GM12878 (cell line): ENCODE results near the gene OR11H7. TPM values are rescaled to one million over a fixed set of nuclear protein-coding genes. Genes with fewer than 3 reads are reported as not detected.

Experiments used
- ATAC-seq: fragments of 200-7000 bp; cut with Tn5 transposase; 3 replicates; pipeline ENCODE4 v1.9.1; 2020; ENCODE audit warnings: mild to moderate bottlenecking, moderate library complexity
- BruUV-seq: library from RNA; stranded (reverse); fragments of 400-500 nt; replicated peaks from 2 replicates; lab custom pipeline; 2021; lab: Mats Ljungman, UMichigan
- CTCF ChIA-PET: fragments of 300-600 bp; sonication (Branson Sonifier 250); formaldehyde crosslinking; extraction: SDS; loops from one replicate; lab custom pipeline; 2021; ENCODE audit warnings: inconsistent platforms; lab: Yijun Ruan, JAX
- POLR2A ChIA-PET: fragments of 350-600 bp; formaldehyde crosslinking; extraction: SDS; loops from one replicate; lab custom pipeline; 2021; ENCODE audit warnings: inconsistent platforms; lab: Charles Lee
- RAD21 ChIA-PET: fragments of 300-600 bp; sonication (Branson Sonifier 250); formaldehyde crosslinking; loops from one replicate; lab custom pipeline; 2023; ENCODE audit warnings: antibody characterized with exemption; ENCODE audit not compliant: unreplicated experiment; lab: Charles Lee
- SMC1A ChIA-PET: fragments of 300-600 bp; sonication (Branson Sonifier 250); formaldehyde crosslinking; loops from one replicate; lab custom pipeline; 2023; ENCODE audit not compliant: unreplicated experiment, uncharacterized antibody; lab: Charles Lee
- DNase-seq: peaks from one replicate; pipeline ENCODE4 v3.0.0-alpha.2; 2011; ENCODE audit warnings: low read depth, low spot score
- FAIRE-seq: peaks from 3 replicates; lab custom pipeline; 2011; peaks lifted over from hg19 to GRCh38; lab: Jason Lieb, UNC
- H2AFZ ChIP-seq: 2 replicates; pipeline ENCODE4 v1.6.0; 2011; ENCODE audit warnings: low read depth, low read length, control low read depth; ENCODE audit not compliant: control insufficient read depth
- H3K27ac ChIP-seq: 2 replicates; pipeline ENCODE4 v1.5.1; 2011; ENCODE audit warnings: control low read depth; ENCODE audit not compliant: control insufficient read depth, insufficient read depth
- H3K27me3 ChIP-seq, 2 experiments: replicated peaks in 1 of 2; 2 replicates each; pipeline versions ENCODE4 v1.6.0 to v1.6.1; 2011; ENCODE audit warnings: low read length in 1 of 2; ENCODE audit not compliant: control insufficient read depth in 2 of 2, insufficient read depth in 2 of 2
- H3K36me3 ChIP-seq, 2 experiments: 2 replicates each; pipeline ENCODE4 v1.5.1; 2011; ENCODE audit warnings: low read length in 1 of 2; ENCODE audit not compliant: control insufficient read depth in 2 of 2, insufficient read depth in 2 of 2
- H3K4me1 ChIP-seq: 2 replicates; pipeline ENCODE4 v1.6.1; 2011; ENCODE audit warnings: mild to moderate bottlenecking, low read length, moderate library complexity, mixed read lengths; ENCODE audit not compliant: control insufficient read depth, insufficient read depth
- H3K4me2 ChIP-seq: 2 replicates; pipeline ENCODE4 v1.6.0; 2011; ENCODE audit warnings: control low read depth; ENCODE audit not compliant: control insufficient read depth, insufficient read depth
- H3K4me3 ChIP-seq: fragments of 200-600 bp; sonication (generic); 2 replicates; pipeline ENCODE4 v1.5.1; 2016
- H3K79me2 ChIP-seq: 2 replicates; pipeline ENCODE4 v1.6.0; 2011; ENCODE audit warnings: low read length; ENCODE audit not compliant: control insufficient read depth, insufficient read depth
- H3K9ac ChIP-seq: 2 replicates; pipeline ENCODE4 v1.8.0; 2011; ENCODE audit warnings: low read length, control low read depth, mixed read lengths; ENCODE audit not compliant: control insufficient read depth, insufficient read depth
- H3K9me3 ChIP-seq: replicated peaks from 3 replicates; pipeline ENCODE4 v1.5.1; 2011; ENCODE audit warnings: mild to moderate bottlenecking, low read length; ENCODE audit not compliant: control insufficient read depth, insufficient read depth
- H4K20me1 ChIP-seq: 2 replicates; pipeline ENCODE4 v1.6.0; 2011; ENCODE audit not compliant: control insufficient read depth, insufficient read depth
- ATF7 ChIP-seq: fragments of 450-650 bp; IDR thresholded peaks from 2 replicates; pipeline ENCODE4 v1.6.1; 2016; ENCODE audit warnings: low read depth, mild to moderate bottlenecking
- CHD2 ChIP-seq: IDR thresholded peaks from 2 replicates; pipeline ENCODE4 v1.6.1; 2011; ENCODE audit warnings: low read depth, low read length, improper control_type of control experiment, borderline replicate concordance
- GATAD2B ChIP-seq: fragments of 450-650 bp; conservative IDR thresholded peaks from 2 replicates; pipeline ENCODE4 v1.6.1; 2017; ENCODE audit warnings: low read depth, mild to moderate bottlenecking, moderate library complexity
- HDAC2 ChIP-seq: fragments of 200-600 bp; sonication (generic); IDR thresholded peaks from 2 replicates; pipeline ENCODE4 v1.6.1; 2017
- IRF3 ChIP-seq: fragments of 450-650 bp; IDR thresholded peaks from 2 replicates; pipeline ENCODE4 v1.6.1; 2014; ENCODE audit warnings: mild to moderate bottlenecking
- NFYA ChIP-seq: IDR thresholded peaks from 2 replicates; pipeline ENCODE4 v1.6.1; 2011; ENCODE audit warnings: low read depth, mild to moderate bottlenecking, low read length, improper control_type of control experiment, borderline replicate concordance
- NR2C2 ChIP-seq: IDR thresholded peaks from 2 replicates; pipeline ENCODE4 v1.6.1; 2011; ENCODE audit warnings: borderline replicate concordance, low read depth; ENCODE audit not compliant: control insufficient read depth, insufficient read length
- POLR2AphosphoS2 ChIP-seq: IDR thresholded peaks from 2 replicates; pipeline ENCODE4 v1.6.1; 2011; ENCODE audit warnings: low read depth, mild to moderate bottlenecking, low read length, improper control_type of control experiment, moderate library complexity
- RUNX3 ChIP-seq: IDR thresholded peaks from 2 replicates; pipeline ENCODE4 v1.6.1; 2012; ENCODE audit warnings: low read length, inconsistent platforms
- SIN3A ChIP-seq: IDR thresholded peaks from 2 replicates; pipeline ENCODE4 v1.6.1; 2012; ENCODE audit warnings: low read depth, low read length, improper control_type of control experiment
- SUPT20H ChIP-seq: IDR thresholded peaks from 2 replicates; pipeline ENCODE4 v1.6.1; 2011; ENCODE audit warnings: low read depth, mild to moderate bottlenecking, low read length, moderate library complexity, borderline replicate concordance; ENCODE audit not compliant: control insufficient read depth
- SUZ12 ChIP-seq: fragments of 200-600 bp; sonication (generic); IDR thresholded peaks from one replicate; pipeline ENCODE4 v1.6.1; 2018; ENCODE audit warnings: antibody characterized with exemption, mild to moderate bottlenecking; ENCODE audit not compliant: unreplicated experiment
- TARDBP ChIP-seq: IDR thresholded peaks from 2 replicates; pipeline ENCODE4 v1.6.1; 2016; ENCODE audit warnings: borderline replicate concordance
- WGBS: methylation state at CpG from one replicate; pipeline ENCODE4 v1.1.6; 2016; ENCODE audit warnings: low lambda C conversion rate; ENCODE audit not compliant: insufficient replicate concordance, insufficient coverage; ENCODE audit errors: missing lambda C conversion rate; 5-methylcytosine and 5-hydroxymethylcytosine counted together
- in situ Hi-C: fragments of 300-500 bp; cut with MboI; formaldehyde crosslinking; loops from 9 replicates; pipeline ENCODE4 v1.14.3; 2018; ENCODE audit warnings: mixed read lengths
- intact Hi-C: fragments of 100-400 bp; cut with micrococcal nuclease; formaldehyde crosslinking; loops from one replicate; pipeline ENCODE4 v1.14.2; 2022; ENCODE audit not compliant: unreplicated experiment
- polyA plus RNA-seq, 11 experiments: library from polyadenylated mRNA; depleted of rRNA in 4 of 11; unstranded in 6 of 11; stranded (reverse) in 5 of 11; fragments of >200 nt; fragmentation: Nextera tagmentation in 4 of 11; fragmentation: Illumina TruSeq in 1 of 11; extraction: Ambion mirVana in 4 of 11; extraction: Trizol in 1 of 11; gene quantifications; 1 replicate in 1 of 11; 2 replicates in 10 of 11; pipeline versions ENCODE4 v1.2.1 to v1.2.3, GENCODE V29; 2011 to 2016; ENCODE audit warnings: inconsistent platforms in 2 of 11, missing spikeins in 2 of 11, low read depth in 1 of 11
- total RNA-seq, 4 experiments: library from RNA; depleted of rRNA in 3 of 4; stranded (reverse); fragments of >200 nt in 3 of 4; fragmentation: Illumina TruSeq in 1 of 4; extraction: Trizol in 1 of 4; gene quantifications; 2 replicates each; pipeline versions ENCODE4 v1.2.1 to v1.2.3, GENCODE V29; 2013 to 2021

The OR11H7 gene
- total and polyA plus RNA-seq, 10 of the 15 experiments (the other 5 are each of a cell fraction or from before 2014, with no cell fraction given) = 0.10 TPM; not detected in 9

GRCh38 chr14:20195911-20196310 lies 32.9 kb upstream of the OR11H7 start:
- RAD21 ChIA-PET = no interaction called here
- no peak overlapping the region for H3K27ac ChIP-seq
- TF ChIP-seq GATAD2B (no peak), SUPT20H (no peak), TARDBP (no peak), NFYA (no peak), ATF7 (no peak), CHD2 (no peak), HDAC2 (no peak), NR2C2 (no peak), POLR2AphosphoS2 (no peak), IRF3 (no peak), SUZ12 (no peak), SIN3A (no peak), RUNX3 (no peak)
- H3K79me2 ChIP-seq = no peaks in the 10 kb centered on the region
- H3K4me2 ChIP-seq = no peak overlapping the region
- H3K27me3 ChIP-seq = no peaks in the 10 kb centered on the region
- in situ Hi-C loops (no loop called here), intact Hi-C loops (no loop called here)
- no peaks in the 10 kb centered on the region for H3K36me3 ChIP-seq
- FAIRE-seq = no peak
- CTCF ChIA-PET = no interaction called here
- no peak for ATAC-seq
- H3K9ac ChIP-seq = no peak overlapping the region
- no peak overlapping the region for H3K4me3 ChIP-seq
- SMC1A ChIA-PET = interaction anchor here (1.2 kb wide), 1 partner anchor 99 kb away, joined by 3 read pairs; no protein-coding TSS in a partner anchor
- WGBS = 15% methylated on average over 2 of the region's 2 CpGs
- H2AFZ ChIP-seq = no peak overlapping the region
- DNase-seq = no peak
- no peaks in the 10 kb centered on the region for H3K4me1 ChIP-seq
- H3K9me3 ChIP-seq = no peaks in the 10 kb centered on the region
- BruUV-seq = no TSS peak
- H4K20me1 ChIP-seq = no peaks in the 10 kb centered on the region
- POLR2A ChIA-PET = no interaction called here
